HepG2 (cell line): ENCODE measurements around the gene IER2. TPM values are rescaled to one million over a fixed set of nuclear protein-coding genes. Genes with fewer than 3 reads are reported as not detected.
A peak's percentile ranks its signal among the peaks of the same experiment; 100 is the strongest.

ENCODE experiments used
- ARID3A ChIP-seq: IDR thresholded peaks from 2 replicates; pipeline ENCODE4 v1.6.1; 2012; ENCODE audit warnings: low read depth, low read length, improper control_type of control experiment
- ATM ChIP-seq: fragments of 450-650 bp; IDR thresholded peaks from 2 replicates; pipeline ENCODE4 v1.7.1; 2017; ENCODE audit warnings: mild to moderate bottlenecking, borderline replicate concordance
- CBX5 ChIP-seq: sonication (generic); formaldehyde crosslinking; IDR thresholded peaks from 2 replicates; pipeline ENCODE4 v1.4.0; 2020; ENCODE audit warnings: missing genetic modification reagents, borderline replicate concordance
- HNF4A ChIP-seq: sonication (generic); formaldehyde crosslinking; IDR thresholded peaks from 2 replicates; pipeline ENCODE4 v1.4.0; 2020; ENCODE audit warnings: missing genetic modification reagents
- KLF16 ChIP-seq, 2 experiments: sonication (generic) in 1 of 2; formaldehyde crosslinking in 1 of 2; IDR thresholded peaks; 2 replicates each; pipeline versions ENCODE4 v1.6.1 to v1.8.0; 2016 to 2023; ENCODE audit warnings: missing genetic modification reagents in 2 of 2, missing compliant biosample characterization in 1 of 2
- MTF2 ChIP-seq: sonication (generic); formaldehyde crosslinking; IDR thresholded peaks from 2 replicates; pipeline ENCODE4 v1.5.0; 2020; ENCODE audit warnings: missing genetic modification reagents, borderline replicate concordance
- POLR2AphosphoS5 ChIP-seq: IDR thresholded peaks from 2 replicates; pipeline ENCODE4 v1.6.1; 2012; ENCODE audit warnings: low read depth, low read length
- SAP130 ChIP-seq: IDR thresholded peaks from 2 replicates; pipeline ENCODE4 v1.6.1; 2016; ENCODE audit warnings: low read depth
- SATB2 ChIP-seq: sonication (generic); formaldehyde crosslinking; IDR thresholded peaks from 2 replicates; pipeline ENCODE4 v1.5.0; 2020; ENCODE audit warnings: missing genetic modification reagents
- SP140L ChIP-seq: sonication (generic); formaldehyde crosslinking; IDR thresholded peaks from 2 replicates; pipeline ENCODE4 v1.4.0; 2020; ENCODE audit warnings: missing genetic modification reagents, borderline replicate concordance
- SPEN ChIP-seq: sonication (generic); formaldehyde crosslinking; IDR thresholded peaks from 2 replicates; pipeline ENCODE4 v1.5.1; 2020; ENCODE audit warnings: low read depth, mild to moderate bottlenecking, missing genetic modification reagents
- SRSF4 ChIP-seq: fragments of 200-400 bp; formaldehyde crosslinking; IDR thresholded peaks from one replicate; pipeline ENCODE4 v1.6.1; 2018; ENCODE audit warnings: mild to moderate bottlenecking, low read depth, low read length, moderate library complexity; ENCODE audit not compliant: poor library complexity, severe bottlenecking
- YEATS2 ChIP-seq: sonication (generic); formaldehyde crosslinking; IDR thresholded peaks from 2 replicates; pipeline ENCODE4 v1.4.0; 2020; ENCODE audit warnings: missing genetic modification reagents, borderline replicate concordance
- ZNF337 ChIP-seq: sonication (generic); formaldehyde crosslinking; IDR thresholded peaks from 2 replicates; pipeline ENCODE4 v1.5.1; 2020; ENCODE audit warnings: missing genetic modification reagents, low read depth, mild to moderate bottlenecking, borderline replicate concordance
- ZNF562 ChIP-seq: sonication (generic); formaldehyde crosslinking; IDR thresholded peaks from 2 replicates; pipeline ENCODE4 v1.8.0; 2022; ENCODE audit warnings: missing genetic modification reagents, borderline replicate concordance
- ZNF570 ChIP-seq: sonication (generic); formaldehyde crosslinking; IDR thresholded peaks from 2 replicates; pipeline ENCODE4 v1.4.0; 2020; ENCODE audit warnings: mild to moderate bottlenecking, missing genetic modification reagents, borderline replicate concordance
- ZNF691 ChIP-seq: sonication (generic); formaldehyde crosslinking; IDR thresholded peaks from 2 replicates; pipeline ENCODE4 v1.4.0; 2020; ENCODE audit warnings: missing genetic modification reagents, low read depth, mild to moderate bottlenecking, borderline replicate concordance
- ZNF7 ChIP-seq: IDR thresholded peaks from 2 replicates; pipeline ENCODE4 v1.6.1; 2016; ENCODE audit warnings: missing biosample characterization, missing genetic modification reagents
- ZNF749 ChIP-seq: sonication (generic); formaldehyde crosslinking; IDR thresholded peaks from 2 replicates; pipeline ENCODE4 v1.8.0; 2022; ENCODE audit warnings: mild to moderate bottlenecking, missing genetic modification reagents, moderate library complexity, borderline replicate concordance
- polyA plus RNA-seq, 8 experiments: library from polyadenylated mRNA; depleted of rRNA in 3 of 8; stranded (reverse) in 7 of 8; unstranded in 1 of 8; fragments of >200 nt; fragmentation: Illumina TruSeq in 4 of 8; extraction: Trizol in 4 of 8; gene quantifications; 2 replicates each; pipeline versions ENCODE4 v1.2.1 to v1.2.3, GENCODE V29; 2011 to 2016; ENCODE audit warnings: low read depth in 4 of 8, missing spikeins in 1 of 8, mixed read lengths in 1 of 8; ENCODE audit not compliant: insufficient read depth in 1 of 8
- total RNA-seq, 5 experiments: library from RNA; depleted of rRNA; stranded (reverse); fragments of >200 nt; fragmentation: Illumina TruSeq; extraction: Trizol; gene quantifications; 2 replicates each; pipeline ENCODE4 v1.2.3, GENCODE V29; 2016; ENCODE audit warnings: low read depth in 1 of 5
- TF ChIP-seq, protein P1 (sequence below): sonication (generic); formaldehyde crosslinking; IDR thresholded peaks from 2 replicates; pipeline ENCODE4 v1.4.0; 2020; ENCODE audit warnings: mild to moderate bottlenecking, low read depth, missing genetic modification reagents
- TF ChIP-seq, protein P2 (sequence below): IDR thresholded peaks from 2 replicates; pipeline ENCODE4 v1.6.1; 2012; ENCODE audit warnings: low read length, improper control_type of control experiment

IER2 gene
- total and polyA plus RNA-seq, 2 of the 13 experiments (the other 11 are each of a cell fraction or from before 2014, with no cell fraction given) = 10.1 to 14.3 TPM

DNA sequence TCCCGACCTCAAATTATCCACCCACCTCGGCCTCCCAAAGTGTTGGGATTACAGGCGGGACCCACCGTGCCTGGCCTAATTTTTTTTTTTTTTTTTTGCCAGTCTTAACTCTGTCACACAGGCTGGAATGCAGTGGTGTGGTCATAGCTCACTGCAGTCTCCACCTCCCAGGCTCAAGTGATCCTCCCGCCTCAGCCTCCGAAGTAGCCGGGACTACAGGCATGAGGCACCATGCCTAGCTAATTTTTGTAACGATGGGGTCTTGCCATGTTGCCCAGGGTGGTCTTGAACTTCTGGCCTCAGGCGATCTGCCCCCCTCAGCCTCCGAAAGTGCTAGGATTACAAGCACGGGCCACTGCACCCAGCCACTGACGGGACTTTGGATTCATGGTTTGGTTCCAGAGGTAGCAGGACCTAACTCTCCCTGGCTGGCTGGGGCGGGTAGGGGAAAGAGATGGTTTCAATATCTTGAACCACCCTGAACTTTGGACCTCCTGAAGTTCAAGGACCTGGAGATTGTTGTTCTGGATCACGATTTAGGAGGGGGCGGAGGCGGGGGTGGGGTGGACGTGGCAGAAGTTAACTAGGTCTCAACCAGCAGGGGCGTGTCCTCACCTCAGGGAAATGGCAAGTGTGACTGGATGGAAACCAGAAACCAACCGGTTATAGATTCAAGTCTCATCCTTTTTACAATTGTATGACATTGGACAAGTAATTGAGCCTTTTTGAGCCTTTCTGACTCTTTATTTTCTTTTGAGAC lies 40.8 kb downstream of the IER2 start (continued):
- TF ChIP-seq ZNF562 (no peak), SP140L (CRISPR knock-in tag) (no peak), MTF2 (CRISPR knock-in tag) (no peak), ZNF570 (no peak), ZNF749 (no peak), SAP130 (peak; percentile 72; the same call in 1 of the 2 replicates), KLF16 (CRISPR knock-in tag; IDR thresholded peaks at IDR 0.05) (0 out of 4 replicates have a peak, but pooled peaks of 1 of the 2 experiments have one; percentile 34), YEATS2 (CRISPR knock-in tag) (no peak), ARID3A (0 out of 2 replicates have a peak, but pooled peaks have one; percentile 13), SRSF4 (no peak), SPEN (CRISPR knock-in tag) (peak; percentile 33; the same call in 1 of the 2 replicates), POLR2AphosphoS5 (no peak), ATM (no peak), ZNF691 (0 out of 2 replicates have a peak, but pooled peaks have one; percentile 42), HNF4A (peak; percentile 90), CBX5 (0 out of 2 replicates have a peak, but pooled peaks have one; percentile 12), ZNF337 (CRISPR knock-in tag) (no peak), ZNF7 (CRISPR knock-in tag) (no peak), SATB2 (CRISPR knock-in tag) (no peak)
- TF ChIP-seq, protein P1, sequence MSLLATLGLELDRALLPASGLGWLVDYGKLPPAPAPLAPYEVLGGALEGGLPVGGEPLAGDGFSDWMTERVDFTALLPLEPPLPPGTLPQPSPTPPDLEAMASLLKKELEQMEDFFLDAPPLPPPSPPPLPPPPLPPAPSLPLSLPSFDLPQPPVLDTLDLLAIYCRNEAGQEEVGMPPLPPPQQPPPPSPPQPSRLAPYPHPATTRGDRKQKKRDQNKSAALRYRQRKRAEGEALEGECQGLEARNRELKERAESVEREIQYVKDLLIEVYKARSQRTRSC (CRISPR knock-in tag) = no peak
- TF ChIP-seq, protein P2, sequence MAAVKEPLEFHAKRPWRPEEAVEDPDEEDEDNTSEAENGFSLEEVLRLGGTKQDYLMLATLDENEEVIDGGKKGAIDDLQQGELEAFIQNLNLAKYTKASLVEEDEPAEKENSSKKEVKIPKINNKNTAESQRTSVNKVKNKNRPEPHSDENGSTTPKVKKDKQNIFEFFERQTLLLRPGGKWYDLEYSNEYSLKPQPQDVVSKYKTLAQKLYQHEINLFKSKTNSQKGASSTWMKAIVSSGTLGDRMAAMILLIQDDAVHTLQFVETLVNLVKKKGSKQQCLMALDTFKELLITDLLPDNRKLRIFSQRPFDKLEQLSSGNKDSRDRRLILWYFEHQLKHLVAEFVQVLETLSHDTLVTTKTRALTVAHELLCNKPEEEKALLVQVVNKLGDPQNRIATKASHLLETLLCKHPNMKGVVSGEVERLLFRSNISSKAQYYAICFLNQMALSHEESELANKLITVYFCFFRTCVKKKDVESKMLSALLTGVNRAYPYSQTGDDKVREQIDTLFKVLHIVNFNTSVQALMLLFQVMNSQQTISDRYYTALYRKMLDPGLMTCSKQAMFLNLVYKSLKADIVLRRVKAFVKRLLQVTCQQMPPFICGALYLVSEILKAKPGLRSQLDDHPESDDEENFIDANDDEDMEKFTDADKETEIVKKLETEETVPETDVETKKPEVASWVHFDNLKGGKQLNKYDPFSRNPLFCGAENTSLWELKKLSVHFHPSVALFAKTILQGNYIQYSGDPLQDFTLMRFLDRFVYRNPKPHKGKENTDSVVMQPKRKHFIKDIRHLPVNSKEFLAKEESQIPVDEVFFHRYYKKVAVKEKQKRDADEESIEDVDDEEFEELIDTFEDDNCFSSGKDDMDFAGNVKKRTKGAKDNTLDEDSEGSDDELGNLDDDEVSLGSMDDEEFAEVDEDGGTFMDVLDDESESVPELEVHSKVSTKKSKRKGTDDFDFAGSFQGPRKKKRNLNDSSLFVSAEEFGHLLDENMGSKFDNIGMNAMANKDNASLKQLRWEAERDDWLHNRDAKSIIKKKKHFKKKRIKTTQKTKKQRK = no peak
